Activated T-cell treated with anti-CD3 and anti-CD28 coated beads for 48 hours (primary cell): ENCODE results near the gene PPFIBP2.

Experiments
- DNase-seq: peaks from one replicate; pipeline ENCODE4 v3.0.0-alpha.2; 2020; ENCODE audit warnings: low read depth

Gene PPFIBP2

GRCh38 chr11:7527029-7527428 lies 13.2 kb downstream of the PPFIBP2 start:
- no peak for DNase-seq

- DNase-seq, result no peak
Measured at GRCh38 chr11:7528514-7529049, 14.8 kb downstream of the PPFIBP2 start.

GRCh38 chr11:7530013-7530640 lies 16.3 kb downstream of the PPFIBP2 start:
- DNase-seq, result no peak

GRCh38 chr11:7531011-7531410 lies 17.2 kb downstream of the PPFIBP2 start:
- no peak for DNase-seq

- no peak for DNase-seq
Measured at GRCh38 chr11:7532405-7533145, 18.8 kb downstream of the PPFIBP2 start.

GRCh38 chr11:7533199-7534041 lies 19.6 kb downstream of the PPFIBP2 start:
- DNase-seq, result no peak

GRCh38 chr11:7534042-7534378 lies 20.2 kb downstream of the PPFIBP2 start:
- no peak for DNase-seq

- DNase-seq, result no peak
Measured at GRCh38 chr11:7536100-7536499, 22.3 kb downstream of the PPFIBP2 start.

GRCh38 chr11:7537265-7537664 lies 23.5 kb downstream of the PPFIBP2 start:
- no peak for DNase-seq

- no peak for DNase-seq
Measured at GRCh38 chr11:7538031-7538430, 24.2 kb downstream of the PPFIBP2 start.

GRCh38 chr11:7538466-7539454 lies 25.0 kb downstream of the PPFIBP2 start:
- DNase-seq, result no peak

GRCh38 chr11:7540830-7541555 lies 27.2 kb downstream of the PPFIBP2 start:
- no peak for DNase-seq

- no peak for DNase-seq
Measured at GRCh38 chr11:7543302-7543701, 29.5 kb downstream of the PPFIBP2 start.

- DNase-seq, result no peak
Measured at GRCh38 chr11:7544021-7544420, 30.2 kb downstream of the PPFIBP2 start.

- no peak for DNase-seq
Measured at GRCh38 chr11:7545611-7546010, 31.8 kb downstream of the PPFIBP2 start.

GRCh38 chr11:7546324-7546791 lies 32.6 kb downstream of the PPFIBP2 start:
- DNase-seq, result no peak

GRCh38 chr11:7547687-7548086 lies 33.9 kb downstream of the PPFIBP2 start:
- no peak for DNase-seq

GRCh38 chr11:7548659-7549274 lies 35.0 kb downstream of the PPFIBP2 start:
- peak; percentile 19 for DNase-seq

GRCh38 chr11:7549681-7550080 lies 35.9 kb downstream of the PPFIBP2 start:
- no peak for DNase-seq

- DNase-seq, result no peak
Measured at GRCh38 chr11:7551571-7551970, 37.8 kb downstream of the PPFIBP2 start.
